ENCODE data around the gene ATP5ME. TPM values are rescaled to one million over a fixed set of nuclear protein-coding genes. Genes with fewer than 3 reads are reported as not detected.

ATP5ME gene
- polyA plus RNA-seq, 3 donors = 163 to 397 (median 367) TPM

DNA sequence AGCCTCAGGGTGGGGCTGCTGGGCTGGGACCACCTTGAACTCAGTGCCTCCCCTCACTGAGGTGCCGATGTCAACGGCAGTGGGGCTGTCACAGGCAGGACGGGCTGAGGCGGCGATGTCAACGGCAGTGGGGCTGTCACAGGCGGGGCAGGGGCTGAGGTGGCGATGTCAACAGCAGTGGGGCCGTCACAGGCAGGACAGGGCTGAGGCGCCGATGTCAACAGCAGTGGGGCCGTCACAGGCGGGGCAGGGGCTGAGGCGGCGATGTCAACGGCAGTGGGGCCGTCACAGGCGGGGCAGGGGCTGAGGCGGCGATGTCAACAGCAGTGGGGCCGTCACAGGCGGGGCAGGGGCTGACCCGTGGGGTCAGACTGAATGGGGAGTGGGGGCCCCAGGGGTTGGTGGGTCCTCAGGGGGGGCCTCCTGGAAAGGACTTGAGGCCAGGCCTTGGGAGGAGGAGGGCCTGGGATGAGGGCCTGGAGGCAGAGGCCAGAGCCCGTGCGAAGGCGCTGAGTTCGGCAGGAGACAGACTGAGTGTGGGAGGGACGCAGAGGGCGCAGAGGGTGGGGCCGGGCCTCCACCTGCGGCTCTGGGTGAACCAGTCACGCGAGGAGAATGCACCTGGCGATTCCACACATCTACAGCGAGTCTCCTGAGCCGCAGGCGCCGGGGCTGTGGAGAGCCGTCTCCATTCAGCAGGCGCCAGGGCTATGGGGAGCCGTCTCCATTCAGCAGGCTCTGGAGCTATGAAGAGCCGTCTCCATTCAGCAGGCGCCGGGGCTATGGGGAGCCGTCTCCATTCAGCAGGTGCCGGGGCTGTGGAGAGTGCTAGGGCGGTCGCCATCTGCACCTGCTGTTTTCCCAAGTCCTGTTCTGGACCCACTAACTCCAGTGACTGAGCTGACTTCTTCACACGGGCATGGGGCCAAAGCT, 22.9 kb downstream of the ATP5ME start:
- peaks cover 0 to 19% of the 10 kb centered on the region in 2 donors for H3K27me3 ChIP-seq (ENCODE audit: control insufficient read depth in 2 of 2, insufficient read depth in 2 of 2, low read length in 2 of 2)
- TF ChIP-seq CTCF (IDR thresholded peaks at IDR 0.05) = no peak
- no peaks in the 10 kb centered on the region for H3K36me3 Mint-ChIP-seq
- no peak overlapping the region for H3K4me3 ChIP-seq (replicated peaks in 1 of 3; ENCODE audit: low read depth in 2 of 3, low read length in 3 of 3)
- peaks cover 20 to 35% (median 31%) of the 10 kb centered on the region in 3 donors for H3K27me3 Mint-ChIP-seq (ENCODE audit: low read depth in 3 of 3)
- H3K27ac ChIP-seq (ENCODE audit: low read depth in 1 of 2, low read length in 2 of 2) = no peak overlapping the region
- H4K20me1 ChIP-seq (ENCODE audit: insufficient read depth, low read length) = no peaks in the 10 kb centered on the region
- H3K4me3 Mint-ChIP-seq = no peak overlapping the region
- H3K36me3 ChIP-seq (replicated peaks in 1 of 2; ENCODE audit: control insufficient read depth in 1 of 2, insufficient read depth in 2 of 2, low read length in 2 of 2) = no peaks in the 10 kb centered on the region
- H3K4me1 Mint-ChIP-seq = no peaks in the 10 kb centered on the region
- H3K27ac Mint-ChIP-seq = no peak overlapping the region
- no peak overlapping the region for H3K9ac ChIP-seq (ENCODE audit: insufficient read depth, low read length, poor library complexity, severe bottlenecking)
- H3K9me3 ChIP-seq (replicated peaks in 1 of 2; ENCODE audit: control insufficient read depth in 1 of 2, insufficient read depth in 1 of 2, low read length in 2 of 2) = peaks cover 0 to 7% of the 10 kb centered on the region in 2 donors
- intact Hi-C loops (cut with micrococcal nuclease) = no loop called here
- DNase-seq = no peak
- no peaks in the 10 kb centered on the region for H3K79me2 ChIP-seq (ENCODE audit: insufficient read depth, low read length)
- peaks cover 3 to 13% (median 9%) of the 10 kb centered on the region in 7 donors for H3K9me3 Mint-ChIP-seq
- no peak overlapping the region for H2AFZ ChIP-seq (ENCODE audit: insufficient read depth, low read depth, low read length, poor library complexity, severe bottlenecking)
- WGBS (ENCODE audit: insufficient coverage) = 60% methylated on average over 37 of the region's 49 CpGs
- H3K4me2 ChIP-seq (replicated peaks; ENCODE audit: extremely low read depth, low read length, poor library complexity, severe bottlenecking) = no peak overlapping the region
- H3K4me1 ChIP-seq (ENCODE audit: control insufficient read depth in 1 of 2, insufficient read depth in 2 of 2, low read length in 2 of 2) = no peaks in the 10 kb centered on the region

DNA sequence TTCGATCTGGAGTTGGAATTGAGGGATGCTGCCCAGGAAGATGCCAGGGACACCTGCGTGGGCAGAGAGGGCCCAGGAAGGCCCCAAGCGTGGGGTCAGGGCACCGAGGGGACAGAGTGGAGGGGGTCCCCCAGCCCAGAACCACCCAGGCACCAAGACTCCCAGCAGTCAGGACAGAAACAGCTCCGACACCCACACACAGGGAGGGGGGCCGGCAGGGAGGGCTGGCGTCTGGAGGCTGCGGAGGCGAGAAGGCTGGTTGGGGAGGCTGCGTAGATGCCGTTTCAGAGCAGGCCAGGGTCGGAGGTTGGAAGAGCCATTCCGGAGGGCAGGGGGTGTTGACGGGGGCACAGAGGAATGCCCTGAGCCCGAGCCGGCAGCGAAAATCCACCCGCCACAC, 23.6 kb downstream of the ATP5ME start:
- H3K4me3 ChIP-seq (replicated peaks in 1 of 3; ENCODE audit: low read depth in 2 of 3, low read length in 3 of 3) = no peak overlapping the region
- H3K4me2 ChIP-seq (replicated peaks; ENCODE audit: extremely low read depth, low read length, poor library complexity, severe bottlenecking) = no peak overlapping the region
- peaks cover 0 to 7% of the 10 kb centered on the region in 2 donors for H3K9me3 ChIP-seq (replicated peaks in 1 of 2; ENCODE audit: control insufficient read depth in 1 of 2, insufficient read depth in 1 of 2, low read length in 2 of 2)
- H3K4me3 Mint-ChIP-seq = no peak overlapping the region
- H3K27ac ChIP-seq (ENCODE audit: low read depth in 1 of 2, low read length in 2 of 2) = no peak overlapping the region
- H3K27ac Mint-ChIP-seq = no peak overlapping the region
- H3K9ac ChIP-seq (ENCODE audit: insufficient read depth, low read length, poor library complexity, severe bottlenecking) = no peak overlapping the region
- H3K27me3 Mint-ChIP-seq (ENCODE audit: low read depth in 3 of 3) = peaks cover 21 to 36% (median 32%) of the 10 kb centered on the region in 3 donors
- H3K4me1 ChIP-seq (ENCODE audit: control insufficient read depth in 1 of 2, insufficient read depth in 2 of 2, low read length in 2 of 2) = no peaks in the 10 kb centered on the region
- 93% methylated on average over 16 of the region's 18 CpGs for WGBS (ENCODE audit: insufficient coverage)
- no peak for DNase-seq
- peaks cover 3 to 17% (median 10%) of the 10 kb centered on the region in 7 donors for H3K9me3 Mint-ChIP-seq
- H3K27me3 ChIP-seq (ENCODE audit: control insufficient read depth in 2 of 2, insufficient read depth in 2 of 2, low read length in 2 of 2) = peaks cover 0 to 20% of the 10 kb centered on the region in 2 donors
- no peaks in the 10 kb centered on the region for H3K79me2 ChIP-seq (ENCODE audit: insufficient read depth, low read length)
- H4K20me1 ChIP-seq (ENCODE audit: insufficient read depth, low read length) = no peaks in the 10 kb centered on the region
- H3K36me3 Mint-ChIP-seq = no peaks in the 10 kb centered on the region
- H2AFZ ChIP-seq (ENCODE audit: insufficient read depth, low read depth, low read length, poor library complexity, severe bottlenecking) = no peak overlapping the region
- intact Hi-C loops (cut with micrococcal nuclease) = no loop called here
- H3K4me1 Mint-ChIP-seq = no peaks in the 10 kb centered on the region
- no peaks in the 10 kb centered on the region for H3K36me3 ChIP-seq (replicated peaks in 1 of 2; ENCODE audit: control insufficient read depth in 1 of 2, insufficient read depth in 2 of 2, low read length in 2 of 2)
- TF ChIP-seq CTCF (IDR thresholded peaks at IDR 0.05) = no peak
